ENCODE measurements around the gene GALNT16. TPM values are rescaled to one million over a fixed set of nuclear protein-coding genes. Genes with fewer than 3 reads are reported as not detected.

GALNT16 gene
- total RNA-seq, 4 donors from 2014 or later = 5.8 to 18.4 (median 10.5) TPM

GRCh38 chr14:69268223-69268622 lies 8.3 kb downstream of the GALNT16 start:
- peaks cover 0 to 36% (median 12%) of the 10 kb centered on the region in 4 donors for H3K4me1 ChIP-seq
- DNase-seq (ENCODE audit: extremely low spot score) = no peak
- no peak for TF ChIP-seq EP300 (IDR thresholded peaks at IDR 0.05)
- TF ChIP-seq POLR2A (IDR thresholded peaks at IDR 0.05; ENCODE audit: low read depth) = no peak
- no peak for TF ChIP-seq POLR2AphosphoS5 (IDR thresholded peaks at IDR 0.05)
- TF ChIP-seq CTCF (IDR thresholded peaks at IDR 0.05) = no peak
- H3K27me3 ChIP-seq = no peaks in the 10 kb centered on the region
- no peaks in the 10 kb centered on the region for H3K9me3 ChIP-seq
- H3K27ac ChIP-seq (replicated peaks in 1 of 4) = no peak overlapping the region
- no peaks in the 10 kb centered on the region for H3K36me3 ChIP-seq
- intact Hi-C loops (cut with DNase I) = no loop called here
- no peak overlapping the region for H3K4me3 ChIP-seq
- 50% methylated on average over 2 of the region's 2 CpGs for WGBS

GRCh38 chr14:69268763-69269162 lies 8.8 kb downstream of the GALNT16 start:
- Histone ChIP-seq H3K4me3 (no peak overlapping the region), H3K9me3 (no peaks in the 10 kb centered on the region), H3K4me1 (peaks cover 0 to 34% (median 12%) of the 10 kb centered on the region in 4 donors), H3K27ac (replicated peaks in 1 of 4) (no peak overlapping the region), H3K36me3 (no peaks in the 10 kb centered on the region), H3K27me3 (no peaks in the 10 kb centered on the region)
- intact Hi-C loops (cut with DNase I) = no loop called here
- no peak for DNase-seq (ENCODE audit: extremely low spot score)
- 69% methylated on average over 4 of the region's 4 CpGs for WGBS
- no peak for TF ChIP-seq EP300 (IDR thresholded peaks at IDR 0.05)
- TF ChIP-seq CTCF (IDR thresholded peaks at IDR 0.05) = no peak
- TF ChIP-seq POLR2AphosphoS5 (IDR thresholded peaks at IDR 0.05) = no peak
- no peak for TF ChIP-seq POLR2A (IDR thresholded peaks at IDR 0.05; ENCODE audit: low read depth)

GRCh38 chr14:69269381-69269780 lies 9.4 kb downstream of the GALNT16 start:
- no peaks in the 10 kb centered on the region for H3K36me3 ChIP-seq
- intact Hi-C loops (cut with DNase I) = no loop called here
- H3K4me3 ChIP-seq = no peak overlapping the region
- H3K27me3 ChIP-seq = no peaks in the 10 kb centered on the region
- H3K4me1 ChIP-seq = peaks cover 0 to 27% (median 12%) of the 10 kb centered on the region in 4 donors
- no peak overlapping the region for H3K27ac ChIP-seq (replicated peaks in 1 of 4)
- DNase-seq (ENCODE audit: extremely low spot score) = no peak
- no peaks in the 10 kb centered on the region for H3K9me3 ChIP-seq
- TF ChIP-seq CTCF (IDR thresholded peaks at IDR 0.05) (no peak), POLR2A (IDR thresholded peaks at IDR 0.05; ENCODE audit: low read depth) (no peak), EP300 (IDR thresholded peaks at IDR 0.05) (no peak), POLR2AphosphoS5 (IDR thresholded peaks at IDR 0.05) (no peak)
- 95% methylated on average over 1 of the region's 1 CpG for WGBS

GRCh38 chr14:69270097-69270496 lies 10.1 kb downstream of the GALNT16 start:
- Histone ChIP-seq H3K4me3 (no peak overlapping the region), H3K9me3 (no peaks in the 10 kb centered on the region), H3K27me3 (no peaks in the 10 kb centered on the region), H3K27ac (replicated peaks in 1 of 4) (no peak overlapping the region), H3K36me3 (no peaks in the 10 kb centered on the region), H3K4me1 (peaks cover 0 to 29% (median 12%) of the 10 kb centered on the region in 4 donors)
- 90% methylated on average over 10 of the region's 10 CpGs for WGBS
- intact Hi-C loops (cut with DNase I) = no loop called here
- TF ChIP-seq POLR2A (IDR thresholded peaks at IDR 0.05; ENCODE audit: low read depth) (no peak), EP300 (IDR thresholded peaks at IDR 0.05) (no peak), POLR2AphosphoS5 (IDR thresholded peaks at IDR 0.05) (no peak), CTCF (IDR thresholded peaks at IDR 0.05) (no peak)
- DNase-seq (ENCODE audit: extremely low spot score) = no peak

Data from esophagus muscularis mucosa (tissue), 4 donors.